Activated naive CD4-positive, alpha-beta T cell treated with anti-CD3 and anti-CD28 coated beads, Interleukin-2, amount 10 ng/mL, durations not matched to agents 7 days and 5 days (primary cell): ENCODE results near the gene SYNE3.
A peak's percentile ranks its signal among the peaks of the same experiment; 100 is the strongest.
"Not testable (repeated sequence)": the region's sequence is repeated elsewhere in the genome, so short reads cannot be mapped to it uniquely, and the experiment has no call there.

Experiments
- CTCF ChIA-PET: fragments of 350-600 bp; sonication (Branson Sonifier 250); formaldehyde crosslinking; loops from one replicate; lab custom pipeline; 2021; ENCODE audit warnings: antibody characterized with exemption; lab: Charles Lee
- DNase-seq: peaks from one replicate; pipeline ENCODE4 v3.0.0-alpha.2; 2020
- H3K27ac Mint-ChIP-seq: one replicate; pipeline ENCODE4 v1.8.0; 2021; ENCODE audit warnings: mild to moderate bottlenecking, moderate library complexity, mixed read lengths
- H3K27me3 Mint-ChIP-seq: one replicate; pipeline ENCODE4 v1.8.0; 2021; ENCODE audit warnings: mild to moderate bottlenecking, mixed read lengths
- H3K36me3 Mint-ChIP-seq: one replicate; pipeline ENCODE4 v1.8.0; 2021; ENCODE audit warnings: mixed read lengths
- H3K4me1 Mint-ChIP-seq: one replicate; pipeline ENCODE4 v1.8.0; 2021; ENCODE audit warnings: mixed read lengths
- H3K4me3 Mint-ChIP-seq: one replicate; pipeline ENCODE4 v1.8.0; 2021; ENCODE audit warnings: mild to moderate bottlenecking, moderate library complexity, mixed read lengths
- H3K9me3 Mint-ChIP-seq: one replicate; pipeline ENCODE4 v1.8.0; 2021; ENCODE audit warnings: mixed read lengths

The SYNE3 gene

GRCh38 chr14:95514131-95515079 lies 2.0 kb downstream of the SYNE3 start:
- peaks cover 40% of the 10 kb centered on the region for H3K36me3 Mint-ChIP-seq
- H3K27ac Mint-ChIP-seq, result peak overlapping the region; percentile 87
- peak overlapping the region; percentile 92 for H3K4me3 Mint-ChIP-seq
- no peaks in the 10 kb centered on the region for H3K9me3 Mint-ChIP-seq
- H3K27me3 Mint-ChIP-seq, result no peaks in the 10 kb centered on the region
- DNase-seq, result peak; percentile 13
- peaks cover 77% of the 10 kb centered on the region for H3K4me1 Mint-ChIP-seq
- CTCF ChIA-PET, result interaction anchor here (0.6 to 7.3 kb wide), 9 partner anchors 9 to 72 kb away, joined by 3 to 41 read pairs (median 4); no protein-coding TSS in a partner anchor

- no peak for DNase-seq
- CTCF ChIA-PET, result interaction anchor here (2.0 to 7.3 kb wide), 2 partner anchors 14 to 17 kb away, joined by 5 to 41 read pairs; no protein-coding TSS in a partner anchor
- H3K27me3 Mint-ChIP-seq, result no peaks in the 10 kb centered on the region
- H3K9me3 Mint-ChIP-seq, result no peaks in the 10 kb centered on the region
- peaks cover 74% of the 10 kb centered on the region for H3K4me1 Mint-ChIP-seq
- H3K4me3 Mint-ChIP-seq, result no peak overlapping the region
- peak overlapping the region; percentile 2 for H3K27ac Mint-ChIP-seq
- H3K36me3 Mint-ChIP-seq, result peaks cover 43% of the 10 kb centered on the region
Measured at GRCh38 chr14:95513291-95513690, 3.2 kb downstream of the SYNE3 start.

- H3K36me3 Mint-ChIP-seq, result peaks cover 56% of the 10 kb centered on the region
- CTCF ChIA-PET, result interaction anchor here (0.9 to 2.0 kb wide), 2 partner anchors 16 kb away, joined by 5 to 6 read pairs; no protein-coding TSS in a partner anchor
- H3K4me3 Mint-ChIP-seq, result no peak overlapping the region
- DNase-seq, result no peak
- H3K9me3 Mint-ChIP-seq, result no peaks in the 10 kb centered on the region
- peak overlapping the region; percentile 31 for H3K27ac Mint-ChIP-seq
- no peaks in the 10 kb centered on the region for H3K27me3 Mint-ChIP-seq
- H3K4me1 Mint-ChIP-seq, result peaks cover 75% of the 10 kb centered on the region
Measured at GRCh38 chr14:95511687-95512086, 4.8 kb downstream of the SYNE3 start.

- Mint-ChIP-seq H3K4me3 (no peak overlapping the region), H3K27me3 (no peaks in the 10 kb centered on the region), H3K9me3 (no peaks in the 10 kb centered on the region), H3K36me3 (peaks cover 62% of the 10 kb centered on the region), H3K27ac (no peak overlapping the region), H3K4me1 (peaks cover 81% of the 10 kb centered on the region)
- DNase-seq, result no peak
- CTCF ChIA-PET, result interaction anchor here (0.7 to 0.9 kb wide), 2 partner anchors 17 to 452 kb away, joined by 3 to 6 read pairs; no protein-coding TSS in a partner anchor
Measured at GRCh38 chr14:95510804-95511203, 5.6 kb downstream of the SYNE3 start.

GRCh38 chr14:95510344-95510743 lies 6.1 kb downstream of the SYNE3 start:
- Mint-ChIP-seq H3K4me1 (peaks cover 80% of the 10 kb centered on the region), H3K36me3 (peaks cover 62% of the 10 kb centered on the region)
- not testable (repeated sequence) for DNase-seq, H3K9me3 Mint-ChIP-seq, H3K27ac Mint-ChIP-seq, H3K27me3 Mint-ChIP-seq, H3K4me3 Mint-ChIP-seq
- CTCF ChIA-PET, result interaction anchor here (0.7 kb wide), 1 partner anchor 453 kb away, joined by 3 read pairs; no protein-coding TSS in a partner anchor

GRCh38 chr14:95509495-95509894 lies 7.0 kb downstream of the SYNE3 start:
- H3K4me3 Mint-ChIP-seq, result no peak overlapping the region
- CTCF ChIA-PET, result no interaction called here
- peaks cover 80% of the 10 kb centered on the region for H3K4me1 Mint-ChIP-seq
- no peak for DNase-seq
- H3K27me3 Mint-ChIP-seq, result no peaks in the 10 kb centered on the region
- H3K27ac Mint-ChIP-seq, result no peak overlapping the region
- peaks cover 59% of the 10 kb centered on the region for H3K36me3 Mint-ChIP-seq
- H3K9me3 Mint-ChIP-seq, result no peaks in the 10 kb centered on the region

- Mint-ChIP-seq H3K9me3 (no peaks in the 10 kb centered on the region), H3K27me3 (no peaks in the 10 kb centered on the region), H3K4me1 (peaks cover 75% of the 10 kb centered on the region), H3K4me3 (no peak overlapping the region), H3K36me3 (peaks cover 59% of the 10 kb centered on the region), H3K27ac (peak overlapping the region; percentile 45)
- CTCF ChIA-PET, result no interaction called here
- no peak for DNase-seq
Measured at GRCh38 chr14:95508377-95508776, 8.1 kb downstream of the SYNE3 start.

- no peaks in the 10 kb centered on the region for H3K9me3 Mint-ChIP-seq
- H3K36me3 Mint-ChIP-seq, result peaks cover 55% of the 10 kb centered on the region
- H3K4me3 Mint-ChIP-seq, result no peak overlapping the region
- H3K27me3 Mint-ChIP-seq, result no peaks in the 10 kb centered on the region
- no peak for DNase-seq
- H3K4me1 Mint-ChIP-seq, result peaks cover 73% of the 10 kb centered on the region
- peak overlapping the region; percentile 45 for H3K27ac Mint-ChIP-seq
- CTCF ChIA-PET, result no interaction called here
Measured at GRCh38 chr14:95507701-95508103, 8.7 kb downstream of the SYNE3 start.

GRCh38 chr14:95507174-95507573 lies 9.3 kb downstream of the SYNE3 start:
- peaks cover 60% of the 10 kb centered on the region for H3K36me3 Mint-ChIP-seq
- CTCF ChIA-PET, result no interaction called here
- no peaks in the 10 kb centered on the region for H3K27me3 Mint-ChIP-seq
- DNase-seq, result no peak
- peak overlapping the region; percentile 14 for H3K27ac Mint-ChIP-seq
- peaks cover 78% of the 10 kb centered on the region for H3K4me1 Mint-ChIP-seq
- H3K4me3 Mint-ChIP-seq, result no peak overlapping the region
- H3K9me3 Mint-ChIP-seq, result no peaks in the 10 kb centered on the region

GRCh38 chr14:95505030-95505589 lies 11.3 kb downstream of the SYNE3 start:
- DNase-seq, result no peak
- H3K27ac Mint-ChIP-seq, result no peak overlapping the region
- H3K9me3 Mint-ChIP-seq, result no peaks in the 10 kb centered on the region
- H3K36me3 Mint-ChIP-seq, result peaks cover 58% of the 10 kb centered on the region
- CTCF ChIA-PET, result interaction anchor here (0.8 to 2.0 kb wide), 4 partner anchors 9 to 63 kb away, joined by 3 to 5 read pairs (median 4); no protein-coding TSS in a partner anchor
- H3K4me3 Mint-ChIP-seq, result no peak overlapping the region
- peaks cover 77% of the 10 kb centered on the region for H3K4me1 Mint-ChIP-seq
- H3K27me3 Mint-ChIP-seq, result no peaks in the 10 kb centered on the region

- Mint-ChIP-seq H3K36me3 (peaks cover 58% of the 10 kb centered on the region), H3K9me3 (no peaks in the 10 kb centered on the region), H3K27me3 (no peaks in the 10 kb centered on the region), H3K4me3 (no peak overlapping the region), H3K27ac (peak overlapping the region; percentile 70), H3K4me1 (peaks cover 75% of the 10 kb centered on the region)
- no peak for DNase-seq
- CTCF ChIA-PET, result interaction anchor here (0.7 to 2.0 kb wide), 3 partner anchors 23 to 62 kb away, joined by 3 to 5 read pairs (median 3); no protein-coding TSS in a partner anchor
Measured at GRCh38 chr14:95504135-95505029, 12.1 kb downstream of the SYNE3 start.

GRCh38 chr14:95503365-95504134 lies 12.9 kb downstream of the SYNE3 start:
- no peak for DNase-seq
- Mint-ChIP-seq H3K27ac (peak overlapping the region; percentile 11), H3K4me3 (no peak overlapping the region), H3K4me1 (peaks cover 77% of the 10 kb centered on the region), H3K27me3 (no peaks in the 10 kb centered on the region), H3K36me3 (peaks cover 58% of the 10 kb centered on the region), H3K9me3 (no peaks in the 10 kb centered on the region)
- CTCF ChIA-PET, result interaction anchor here (0.7 to 1.4 kb wide), 3 partner anchors 23 to 60 kb away, joined by 3 to 5 read pairs (median 3); no protein-coding TSS in a partner anchor
